Mammary epithelial cell (primary cell): ENCODE results near the gene SLAIN1.

Experiments used
- CTCF ChIP-seq, 2 donors: IDR thresholded peaks in 1 of 2; conservative IDR thresholded peaks in 1 of 2; 2 replicates each; pipeline ENCODE4 v1.5.1; 2011 to 2012; ENCODE audit warnings: inconsistent platforms in 2 of 2, low read length in 2 of 2, mild to moderate bottlenecking in 2 of 2, control low read depth in 1 of 2, low read depth in 1 of 2; ENCODE audit not compliant: insufficient read depth in 1 of 2; ENCODE audit errors: extremely low read depth in 1 of 2
- EZH2 ChIP-seq: IDR thresholded peaks from 2 replicates; pipeline ENCODE4 v1.6.1; 2012; ENCODE audit warnings: low read length, inconsistent platforms, borderline replicate concordance

GRCh38 chr13:77719128-77719527, 21.6 kb downstream of the SLAIN1 start:
- TF ChIP-seq CTCF (conservative IDR thresholded peaks at IDR 0.05 in 1 of 2, IDR thresholded peaks at IDR 0.05 in 1 of 2; ENCODE audit: extremely low read depth in 1 of 2, insufficient read depth in 1 of 2, low read depth in 1 of 2, low read length in 2 of 2): no peak
- no peak for TF ChIP-seq EZH2
